GM21825 (cell line): ENCODE results near the gene HACD2.
"Not testable (repeated sequence)": the region's sequence is repeated elsewhere in the genome, so short reads cannot be mapped to it uniquely, and the experiment has no call there.

Source experiments
- ATAC-seq: cut with Tn5 transposase; IDR thresholded peaks from one replicate; pipeline ENCODE4 v1.9.1; 2021; ENCODE audit warnings: mild to moderate bottlenecking, moderate library complexity; ENCODE audit not compliant: unreplicated experiment

Gene HACD2

GRCh38 chr3:123527046-123527445 lies 57.8 kb downstream of the HACD2 start:
- ATAC-seq = no peak

DNA sequence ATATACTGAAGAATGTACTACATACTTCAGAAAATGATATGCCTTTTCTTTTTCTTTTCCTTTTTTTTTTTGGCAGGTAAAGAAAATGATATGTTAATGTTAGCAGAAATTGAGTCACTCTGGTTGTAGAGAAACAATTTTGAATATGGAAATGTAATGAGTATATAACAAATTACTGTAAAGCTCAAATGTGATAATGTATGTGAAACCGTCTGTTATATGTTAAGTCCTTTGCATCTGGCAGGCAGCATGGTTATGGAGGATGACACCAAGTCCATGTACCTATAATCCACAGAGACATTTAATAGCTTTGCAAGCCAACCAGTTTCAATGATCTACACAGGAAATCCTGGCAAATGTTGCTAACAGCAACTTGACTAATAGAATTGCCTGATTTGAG lies 58.4 kb downstream of the HACD2 start:
- no peak for ATAC-seq

- no peak for ATAC-seq
Measured at GRCh38 chr3:123525433-123525832, 59.4 kb downstream of the HACD2 start.

DNA sequence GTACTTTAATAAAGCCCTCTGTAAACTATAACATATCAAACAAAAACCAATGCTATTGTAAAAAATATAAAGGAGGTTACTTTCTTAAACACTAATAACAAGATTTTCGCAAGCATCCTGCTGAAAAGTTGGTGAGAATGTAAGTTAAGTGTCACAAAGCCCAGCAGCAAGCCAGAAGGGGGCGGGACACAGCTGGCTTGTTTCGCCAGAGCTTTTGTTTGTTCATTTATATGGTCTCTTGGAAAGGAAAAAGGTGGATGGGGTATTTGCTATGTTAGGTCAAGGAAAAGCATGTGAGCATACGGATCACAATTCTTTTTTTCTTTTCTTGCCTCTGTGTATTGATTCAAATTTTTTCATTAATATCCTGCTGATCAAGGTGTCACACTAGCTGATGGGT lies 59.9 kb downstream of the HACD2 start:
- no peak for ATAC-seq

GRCh38 chr3:123523023-123523412 lies 61.8 kb downstream of the HACD2 start:
- no peak for ATAC-seq

- ATAC-seq = no peak
Measured at GRCh38 chr3:123522320-123523022, 62.4 kb downstream of the HACD2 start.

GRCh38 chr3:123521179-123521969 lies 63.5 kb downstream of the HACD2 start:
- ATAC-seq = no peak

DNA sequence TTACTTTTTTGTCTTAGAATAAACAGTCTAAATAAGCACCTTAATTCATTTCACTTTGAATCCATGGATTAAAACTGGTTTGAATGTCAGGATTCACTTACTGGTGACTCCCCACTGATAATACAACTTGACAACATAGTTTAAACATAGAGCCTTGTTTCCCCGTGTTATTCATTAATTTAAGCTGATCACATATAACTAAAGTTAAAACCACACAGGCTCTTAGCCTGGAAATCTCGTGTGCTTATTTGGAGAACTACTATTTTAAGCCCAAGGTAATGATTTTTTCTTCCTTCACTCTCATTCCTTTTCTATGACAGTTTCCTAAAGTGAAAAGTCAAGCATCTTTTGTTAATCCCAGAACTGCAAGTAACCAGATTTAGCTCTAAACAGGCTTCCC lies 64.2 kb downstream of the HACD2 start:
- ATAC-seq = no peak

GRCh38 chr3:123518892-123519485 lies 65.9 kb downstream of the HACD2 start:
- no peak for ATAC-seq

DNA sequence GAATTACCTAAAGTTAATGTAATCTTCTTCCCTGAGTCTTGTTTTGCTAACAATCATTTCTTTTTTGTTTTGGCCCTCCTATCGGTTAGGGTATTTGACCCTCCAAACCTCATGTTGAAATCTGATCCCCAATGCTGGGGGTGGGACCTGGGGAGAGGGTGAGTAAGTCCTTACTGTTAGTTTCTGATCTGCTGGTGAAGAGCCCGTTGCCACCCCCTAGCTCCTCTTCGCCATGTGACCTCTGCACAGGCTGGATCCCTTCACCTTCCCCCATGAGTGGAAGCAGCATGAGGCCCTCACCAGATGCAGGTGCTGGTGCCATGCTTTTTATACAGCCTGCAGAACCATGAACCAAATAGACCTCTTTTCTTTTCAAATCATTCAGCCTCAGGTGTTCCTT lies 73.1 kb downstream of the HACD2 start:
- no peak for ATAC-seq

DNA sequence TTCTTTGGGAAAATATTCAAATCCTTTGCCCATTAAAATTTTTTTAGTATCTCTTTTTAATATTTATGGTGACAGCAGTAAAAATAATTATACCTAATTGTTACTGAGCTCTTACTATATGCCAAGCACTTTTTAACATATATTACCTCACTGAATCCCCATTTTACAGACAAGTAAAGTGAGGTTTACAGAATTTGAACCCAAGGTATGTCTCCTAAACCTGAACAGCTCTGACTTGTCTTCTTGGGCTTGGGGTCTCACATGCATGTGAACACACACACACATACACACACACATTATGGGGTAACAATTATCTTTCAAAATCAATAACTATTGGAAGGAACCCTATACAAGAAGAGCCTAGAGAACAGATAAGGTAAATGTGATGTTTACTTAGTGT lies 73.8 kb downstream of the HACD2 start:
- no peak for ATAC-seq

DNA sequence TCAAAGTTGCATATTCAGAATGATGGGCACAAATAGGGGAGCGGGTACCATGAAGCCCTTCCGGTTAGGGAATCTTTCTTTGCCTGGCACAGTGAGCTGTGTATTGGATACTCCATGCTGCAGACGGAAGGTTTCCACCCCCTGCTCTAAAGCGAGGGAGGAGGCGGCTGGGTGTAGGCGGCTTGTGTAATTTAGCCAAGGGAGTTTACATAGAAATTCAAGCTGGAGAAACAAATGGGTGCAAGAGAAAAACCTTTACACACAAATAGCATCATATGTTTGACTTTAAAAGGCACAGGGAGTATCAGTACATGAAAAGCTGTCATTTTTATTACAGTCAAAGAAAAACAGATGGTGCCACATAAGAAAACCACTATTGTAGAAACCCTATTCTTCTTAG lies 76.7 kb downstream of the HACD2 start:
- ATAC-seq = no peak

DNA sequence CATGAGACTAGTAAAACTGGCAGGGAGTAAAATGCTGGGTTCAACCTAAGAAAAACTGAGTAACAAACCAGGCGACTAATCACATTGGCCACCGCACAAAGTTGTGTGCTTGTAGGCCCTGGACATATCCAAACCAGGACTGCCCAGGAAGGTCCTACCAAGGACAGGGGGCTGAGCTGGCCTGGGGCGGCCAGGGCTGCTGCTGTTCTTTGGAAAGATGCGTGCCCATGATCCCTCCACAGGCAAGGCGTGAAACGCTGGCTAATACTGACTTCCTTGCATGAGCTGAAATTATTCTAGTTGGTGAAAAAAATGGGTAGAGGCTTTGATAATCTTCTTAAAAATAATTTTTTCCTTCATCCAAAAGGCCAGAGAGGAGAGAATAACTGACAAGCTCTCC lies 79.0 kb downstream of the HACD2 start:
- ATAC-seq = no peak

GRCh38 chr3:123503203-123503602 lies 81.7 kb downstream of the HACD2 start:
- ATAC-seq = no peak

DNA sequence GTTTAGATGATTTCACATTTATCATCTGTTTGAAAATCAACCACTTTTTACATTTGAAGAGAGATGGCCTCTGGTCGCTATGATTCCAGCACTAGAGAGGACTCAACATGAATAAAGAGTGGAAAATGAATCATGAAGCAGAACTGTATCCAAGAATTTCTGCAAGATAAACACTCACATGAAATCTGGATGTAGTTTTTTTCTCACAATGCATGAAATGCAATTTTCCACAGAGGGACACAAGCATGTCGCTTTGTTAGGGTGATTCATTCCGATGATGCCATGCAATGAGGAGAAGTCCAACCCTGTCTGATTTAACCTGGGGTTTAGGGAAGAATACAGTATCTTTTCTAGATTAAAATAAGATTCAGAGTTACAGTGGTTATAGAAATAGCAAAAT lies 85.5 kb downstream of the HACD2 start:
- ATAC-seq = no peak

DNA sequence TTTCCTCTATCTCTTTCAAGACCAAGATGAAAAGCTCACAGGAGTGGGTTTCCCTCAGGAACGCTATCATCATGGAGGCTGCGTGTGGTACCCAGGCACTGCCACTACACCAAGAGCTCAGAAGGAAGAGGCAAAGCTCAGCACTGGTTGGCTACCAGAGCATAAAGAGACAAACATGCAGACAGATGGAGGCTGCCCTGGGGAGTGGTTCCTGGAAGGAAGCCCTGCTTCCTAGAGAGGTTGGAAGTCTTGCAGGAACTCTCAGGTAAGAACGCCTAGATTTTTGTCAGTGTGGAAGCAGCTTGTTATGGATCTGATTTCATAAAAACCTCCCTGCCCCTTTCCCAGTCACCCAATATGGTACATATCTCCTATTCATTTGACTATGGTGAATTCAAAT lies 86.1 kb downstream of the HACD2 start:
- no peak for ATAC-seq

- ATAC-seq = no peak
Measured at GRCh38 chr3:123493912-123494311, 90.9 kb downstream of the HACD2 start.

GRCh38 chr3:123491966-123492587 lies 92.8 kb downstream of the HACD2 start:
- ATAC-seq = no peak

DNA sequence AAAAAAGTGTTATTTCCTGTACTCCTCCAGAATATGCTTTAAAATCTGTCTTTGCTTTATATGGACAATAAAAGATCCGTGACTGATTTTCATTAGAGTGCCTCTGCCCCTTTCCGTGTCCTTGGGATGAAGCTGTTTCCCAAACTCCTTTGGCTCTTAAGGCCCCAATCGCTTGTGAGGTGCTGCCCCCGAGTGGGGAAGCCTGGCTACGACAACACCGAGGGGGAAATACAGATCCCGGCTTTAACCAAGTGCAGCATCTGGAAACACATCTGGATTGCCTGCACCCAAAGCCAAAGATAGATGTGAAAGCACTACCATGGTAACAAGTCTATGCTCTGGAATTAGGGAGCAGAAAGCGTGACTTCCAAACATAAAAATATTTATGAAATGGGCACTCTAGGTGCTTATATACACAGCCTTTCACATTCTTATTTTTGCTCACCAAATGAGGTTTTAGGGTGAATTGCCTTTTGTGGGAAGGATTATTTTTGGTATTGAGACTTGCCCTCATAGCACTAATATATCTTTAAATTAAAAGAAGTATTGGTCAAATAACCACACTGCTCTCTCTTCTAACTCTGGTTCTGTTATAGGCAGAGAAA lies 95.4 kb downstream of the HACD2 start:
- ATAC-seq = no peak

DNA sequence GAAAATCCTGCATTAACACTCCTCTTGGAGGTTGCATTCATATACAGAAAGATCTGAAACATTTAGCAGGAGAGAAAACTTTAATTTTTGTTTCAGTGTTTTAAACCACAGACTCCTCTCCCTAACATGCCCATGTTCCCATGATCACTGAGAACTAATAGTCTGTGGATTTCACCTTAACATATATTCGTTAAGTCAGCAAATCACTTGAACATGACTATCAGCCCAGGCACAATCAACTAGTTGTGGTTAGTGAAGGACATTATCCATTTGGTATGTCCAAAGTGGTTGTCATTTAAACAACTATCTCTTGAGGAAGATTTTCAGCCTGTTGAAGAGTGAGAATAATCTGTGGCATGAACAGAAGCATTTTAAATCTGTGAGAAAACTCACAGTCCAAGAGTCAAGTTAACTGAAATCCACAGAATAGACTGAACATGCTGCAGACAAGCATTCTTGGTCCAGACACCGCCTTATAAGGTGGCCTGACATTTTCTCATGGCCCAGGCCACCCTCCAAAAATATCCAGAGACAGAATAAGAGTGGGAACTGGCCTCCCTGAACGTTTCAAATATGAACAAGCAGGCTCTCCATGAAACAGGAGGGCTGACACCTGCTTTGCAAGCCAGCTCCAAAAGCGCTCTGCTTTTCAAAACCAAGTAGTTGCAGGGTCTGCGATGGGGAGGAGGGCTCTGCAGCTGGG lies 96.1 kb downstream of the HACD2 start:
- no peak for ATAC-seq

GRCh38 chr3:123487063-123487462 lies 97.8 kb downstream of the HACD2 start:
- not testable (repeated sequence) for ATAC-seq
